GM12872 (cell line): Measurements from ENCODE around the gene RSU1.

Experiments used
- CTCF ChIP-seq: IDR thresholded peaks from 3 replicates; pipeline ENCODE4 v1.5.1; 2011; ENCODE audit warnings: low read depth, mild to moderate bottlenecking, low read length, moderate library complexity; ENCODE audit not compliant: insufficient read depth

RSU1 gene

DNA sequence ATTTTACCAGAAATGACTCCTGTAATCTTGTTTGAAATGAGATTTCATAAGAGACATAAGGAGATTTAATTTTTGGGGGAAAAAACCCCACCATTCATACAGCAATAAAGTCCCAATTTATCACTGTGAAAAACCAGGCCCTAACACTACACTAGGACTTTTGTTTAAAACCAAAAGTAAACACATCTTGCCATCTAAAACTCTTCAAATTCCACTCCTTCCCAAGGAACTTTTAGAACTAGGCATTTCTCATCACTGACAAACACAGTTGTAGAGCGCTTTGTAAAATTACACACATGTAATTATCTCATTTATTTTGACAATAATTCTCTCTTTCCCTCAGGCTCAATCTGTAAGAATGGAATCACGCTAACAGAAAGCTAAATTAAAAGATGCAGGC, 167.5 kb downstream of the RSU1 start:
- no peak for TF ChIP-seq CTCF

- TF ChIP-seq CTCF, result no peak
These were observed 168.9 kb downstream of the RSU1 start for GRCh38 chr10:16648366-16648765.

- TF ChIP-seq CTCF, result no peak
These were observed 170.8 kb downstream of the RSU1 start for GRCh38 chr10:16646181-16647059.

GRCh38 chr10:16644146-16644545, 173.1 kb downstream of the RSU1 start:
- no peak for TF ChIP-seq CTCF

DNA sequence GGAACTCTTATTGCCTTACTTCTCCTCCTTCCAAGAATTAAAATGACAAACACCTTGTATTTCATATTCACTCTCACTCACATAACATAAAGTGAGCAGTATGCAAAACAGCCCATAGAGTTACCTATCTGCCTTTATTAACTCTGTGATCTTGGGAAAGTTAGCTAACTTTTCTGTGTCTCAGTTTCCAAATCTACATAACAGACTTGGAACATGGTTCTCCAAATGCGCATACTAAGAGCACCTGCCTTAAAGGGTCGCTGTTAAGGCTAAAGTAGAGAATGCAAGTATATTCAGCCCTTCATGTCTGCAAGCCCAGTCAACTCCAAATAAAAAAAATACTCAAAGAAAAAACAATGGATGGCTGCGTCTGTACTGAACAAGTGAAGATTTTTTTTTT, 173.7 kb downstream of the RSU1 start:
- TF ChIP-seq CTCF, result no peak

DNA sequence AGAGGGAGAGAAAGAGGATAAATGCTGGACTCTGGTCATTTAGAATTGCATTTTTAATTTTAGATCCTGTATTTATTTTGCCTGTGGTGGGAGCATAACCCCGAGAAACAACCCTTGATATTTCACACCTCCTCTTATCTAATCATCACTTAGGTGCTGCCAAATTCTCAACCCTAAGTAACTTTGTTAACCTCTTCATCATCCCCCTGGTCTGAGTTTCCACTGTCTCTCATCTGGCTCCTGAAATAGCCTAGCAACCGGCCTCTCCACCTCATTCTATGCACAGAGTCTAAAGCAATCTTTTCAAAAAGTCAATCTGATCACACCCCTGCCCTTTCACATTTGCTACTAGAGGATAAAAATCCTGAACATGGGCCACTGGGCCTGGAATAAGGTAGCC, 177.1 kb downstream of the RSU1 start:
- TF ChIP-seq CTCF, result no peak

DNA sequence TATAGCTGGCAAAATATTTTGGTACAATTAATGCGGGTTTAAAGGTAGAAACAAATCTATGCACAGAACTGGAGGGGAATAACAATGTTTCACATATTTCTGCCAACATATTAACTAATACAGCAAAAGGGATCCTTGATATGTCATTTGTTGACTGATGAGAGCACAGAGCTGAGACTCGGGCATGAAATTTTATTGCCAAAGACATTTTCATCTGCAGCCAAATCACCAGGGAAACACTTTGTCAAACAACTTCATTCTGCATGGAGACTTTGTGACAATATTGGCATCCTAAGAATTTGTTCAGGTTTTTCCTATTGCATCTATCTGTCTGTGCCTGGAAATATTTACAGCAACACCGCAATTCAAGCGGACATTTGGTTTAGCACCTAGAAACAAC, 177.8 kb downstream of the RSU1 start:
- TF ChIP-seq CTCF, result no peak
